ENCODE results near the gene LRCH1. TPM values are rescaled to one million over a fixed set of nuclear protein-coding genes. Genes with fewer than 3 reads are reported as not detected.

LRCH1 gene
- total and polyA plus RNA-seq, 2 experiments from 2014 or later = 3.9 to 9.2 TPM

DNA sequence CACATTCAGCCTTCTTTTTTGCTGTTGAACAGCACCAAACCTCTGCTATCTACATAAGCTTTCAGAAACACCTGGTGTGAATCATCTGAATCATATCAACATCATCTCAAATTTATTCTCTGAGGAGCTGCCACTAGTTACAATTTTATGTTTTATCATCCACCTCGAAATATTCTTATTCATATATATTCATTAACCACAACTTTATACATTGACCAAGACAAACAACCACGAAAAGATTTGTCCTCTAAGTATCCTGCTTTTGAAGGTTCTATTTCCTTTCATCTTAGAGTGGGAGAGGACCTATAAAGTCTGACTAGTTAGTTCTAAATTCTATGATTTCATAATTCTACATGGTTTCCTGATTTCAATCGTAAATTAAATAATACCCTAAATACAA, 225.1 kb downstream of the LRCH1 start:
- Histone ChIP-seq H3K4me1 (ENCODE audit: insufficient read depth) (no peaks in the 10 kb centered on the region), H4K20me1 (replicated peaks; ENCODE audit: insufficient read depth) (no peaks in the 10 kb centered on the region), H3K27ac (ENCODE audit: low read depth) (no peak overlapping the region), H3F3A (replicated peaks; ENCODE audit: low read depth) (no peaks in the 10 kb centered on the region), H3K9me2 (ENCODE audit: insufficient read depth) (no peaks in the 10 kb centered on the region), H3K4me2 (no peak overlapping the region), H2AFZ (no peak overlapping the region), H3K27me3 (ENCODE audit: insufficient read depth) (no peaks in the 10 kb centered on the region), H3K79me2 (replicated peaks; ENCODE audit: insufficient read depth) (no peaks in the 10 kb centered on the region), H3K36me3 (ENCODE audit: insufficient read depth) (peaks cover 11% of the 10 kb centered on the region; the same call in 1 of the 2 replicates), H3K4me3 (no peak overlapping the region)
- H3K4me3 Mint-ChIP-seq = no peak overlapping the region
- H3K27me3 Mint-ChIP-seq (ENCODE audit: insufficient read depth, low read depth, poor library complexity) = no peaks in the 10 kb centered on the region
- TF ChIP-seq EZH2phosphoT487 (IDR thresholded peaks at IDR 0.05; ENCODE audit: unreplicated experiment) = no peak
- TF ChIP-seq CREB1 (CRISPR knock-in tag; IDR thresholded peaks at IDR 0.05; ENCODE audit: low read depth) = no peak
- TF ChIP-seq, protein P1, sequence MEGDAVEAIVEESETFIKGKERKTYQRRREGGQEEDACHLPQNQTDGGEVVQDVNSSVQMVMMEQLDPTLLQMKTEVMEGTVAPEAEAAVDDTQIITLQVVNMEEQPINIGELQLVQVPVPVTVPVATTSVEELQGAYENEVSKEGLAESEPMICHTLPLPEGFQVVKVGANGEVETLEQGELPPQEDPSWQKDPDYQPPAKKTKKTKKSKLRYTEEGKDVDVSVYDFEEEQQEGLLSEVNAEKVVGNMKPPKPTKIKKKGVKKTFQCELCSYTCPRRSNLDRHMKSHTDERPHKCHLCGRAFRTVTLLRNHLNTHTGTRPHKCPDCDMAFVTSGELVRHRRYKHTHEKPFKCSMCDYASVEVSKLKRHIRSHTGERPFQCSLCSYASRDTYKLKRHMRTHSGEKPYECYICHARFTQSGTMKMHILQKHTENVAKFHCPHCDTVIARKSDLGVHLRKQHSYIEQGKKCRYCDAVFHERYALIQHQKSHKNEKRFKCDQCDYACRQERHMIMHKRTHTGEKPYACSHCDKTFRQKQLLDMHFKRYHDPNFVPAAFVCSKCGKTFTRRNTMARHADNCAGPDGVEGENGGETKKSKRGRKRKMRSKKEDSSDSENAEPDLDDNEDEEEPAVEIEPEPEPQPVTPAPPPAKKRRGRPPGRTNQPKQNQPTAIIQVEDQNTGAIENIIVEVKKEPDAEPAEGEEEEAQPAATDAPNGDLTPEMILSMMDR (conservative IDR thresholded peaks at IDR 0.05; ENCODE audit: low read depth in 2 of 2) = no peak
- TF ChIP-seq, protein P2, sequence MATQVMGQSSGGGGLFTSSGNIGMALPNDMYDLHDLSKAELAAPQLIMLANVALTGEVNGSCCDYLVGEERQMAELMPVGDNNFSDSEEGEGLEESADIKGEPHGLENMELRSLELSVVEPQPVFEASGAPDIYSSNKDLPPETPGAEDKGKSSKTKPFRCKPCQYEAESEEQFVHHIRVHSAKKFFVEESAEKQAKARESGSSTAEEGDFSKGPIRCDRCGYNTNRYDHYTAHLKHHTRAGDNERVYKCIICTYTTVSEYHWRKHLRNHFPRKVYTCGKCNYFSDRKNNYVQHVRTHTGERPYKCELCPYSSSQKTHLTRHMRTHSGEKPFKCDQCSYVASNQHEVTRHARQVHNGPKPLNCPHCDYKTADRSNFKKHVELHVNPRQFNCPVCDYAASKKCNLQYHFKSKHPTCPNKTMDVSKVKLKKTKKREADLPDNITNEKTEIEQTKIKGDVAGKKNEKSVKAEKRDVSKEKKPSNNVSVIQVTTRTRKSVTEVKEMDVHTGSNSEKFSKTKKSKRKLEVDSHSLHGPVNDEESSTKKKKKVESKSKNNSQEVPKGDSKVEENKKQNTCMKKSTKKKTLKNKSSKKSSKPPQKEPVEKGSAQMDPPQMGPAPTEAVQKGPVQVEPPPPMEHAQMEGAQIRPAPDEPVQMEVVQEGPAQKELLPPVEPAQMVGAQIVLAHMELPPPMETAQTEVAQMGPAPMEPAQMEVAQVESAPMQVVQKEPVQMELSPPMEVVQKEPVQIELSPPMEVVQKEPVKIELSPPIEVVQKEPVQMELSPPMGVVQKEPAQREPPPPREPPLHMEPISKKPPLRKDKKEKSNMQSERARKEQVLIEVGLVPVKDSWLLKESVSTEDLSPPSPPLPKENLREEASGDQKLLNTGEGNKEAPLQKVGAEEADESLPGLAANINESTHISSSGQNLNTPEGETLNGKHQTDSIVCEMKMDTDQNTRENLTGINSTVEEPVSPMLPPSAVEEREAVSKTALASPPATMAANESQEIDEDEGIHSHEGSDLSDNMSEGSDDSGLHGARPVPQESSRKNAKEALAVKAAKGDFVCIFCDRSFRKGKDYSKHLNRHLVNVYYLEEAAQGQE (IDR thresholded peaks at IDR 0.05; ENCODE audit: unreplicated experiment) = no peak
- no peak for TF ChIP-seq EZH2 (IDR thresholded peaks at IDR 0.05; ENCODE audit: low read depth, unreplicated experiment)
- TF ChIP-seq ZNF114 (CRISPR knock-in tag; IDR thresholded peaks at IDR 0.05) = no peak
- no peak for TF ChIP-seq JUNB (IDR thresholded peaks at IDR 0.05; ENCODE audit: unreplicated experiment)
- no peak for TF ChIP-seq POLR2AphosphoS5 (IDR thresholded peaks at IDR 0.05; ENCODE audit: low read depth)
- TF ChIP-seq, protein P3, sequence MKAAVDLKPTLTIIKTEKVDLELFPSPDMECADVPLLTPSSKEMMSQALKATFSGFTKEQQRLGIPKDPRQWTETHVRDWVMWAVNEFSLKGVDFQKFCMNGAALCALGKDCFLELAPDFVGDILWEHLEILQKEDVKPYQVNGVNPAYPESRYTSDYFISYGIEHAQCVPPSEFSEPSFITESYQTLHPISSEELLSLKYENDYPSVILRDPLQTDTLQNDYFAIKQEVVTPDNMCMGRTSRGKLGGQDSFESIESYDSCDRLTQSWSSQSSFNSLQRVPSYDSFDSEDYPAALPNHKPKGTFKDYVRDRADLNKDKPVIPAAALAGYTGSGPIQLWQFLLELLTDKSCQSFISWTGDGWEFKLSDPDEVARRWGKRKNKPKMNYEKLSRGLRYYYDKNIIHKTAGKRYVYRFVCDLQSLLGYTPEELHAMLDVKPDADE (IDR thresholded peaks at IDR 0.05) = no peak
- no peak for TF ChIP-seq ZNF331 (CRISPR knock-in tag; IDR thresholded peaks at IDR 0.05; ENCODE audit: low read depth)
- no peak for TF ChIP-seq STAT1 (IDR thresholded peaks at IDR 0.05; ENCODE audit: unreplicated experiment)
- TF ChIP-seq, protein P4, sequence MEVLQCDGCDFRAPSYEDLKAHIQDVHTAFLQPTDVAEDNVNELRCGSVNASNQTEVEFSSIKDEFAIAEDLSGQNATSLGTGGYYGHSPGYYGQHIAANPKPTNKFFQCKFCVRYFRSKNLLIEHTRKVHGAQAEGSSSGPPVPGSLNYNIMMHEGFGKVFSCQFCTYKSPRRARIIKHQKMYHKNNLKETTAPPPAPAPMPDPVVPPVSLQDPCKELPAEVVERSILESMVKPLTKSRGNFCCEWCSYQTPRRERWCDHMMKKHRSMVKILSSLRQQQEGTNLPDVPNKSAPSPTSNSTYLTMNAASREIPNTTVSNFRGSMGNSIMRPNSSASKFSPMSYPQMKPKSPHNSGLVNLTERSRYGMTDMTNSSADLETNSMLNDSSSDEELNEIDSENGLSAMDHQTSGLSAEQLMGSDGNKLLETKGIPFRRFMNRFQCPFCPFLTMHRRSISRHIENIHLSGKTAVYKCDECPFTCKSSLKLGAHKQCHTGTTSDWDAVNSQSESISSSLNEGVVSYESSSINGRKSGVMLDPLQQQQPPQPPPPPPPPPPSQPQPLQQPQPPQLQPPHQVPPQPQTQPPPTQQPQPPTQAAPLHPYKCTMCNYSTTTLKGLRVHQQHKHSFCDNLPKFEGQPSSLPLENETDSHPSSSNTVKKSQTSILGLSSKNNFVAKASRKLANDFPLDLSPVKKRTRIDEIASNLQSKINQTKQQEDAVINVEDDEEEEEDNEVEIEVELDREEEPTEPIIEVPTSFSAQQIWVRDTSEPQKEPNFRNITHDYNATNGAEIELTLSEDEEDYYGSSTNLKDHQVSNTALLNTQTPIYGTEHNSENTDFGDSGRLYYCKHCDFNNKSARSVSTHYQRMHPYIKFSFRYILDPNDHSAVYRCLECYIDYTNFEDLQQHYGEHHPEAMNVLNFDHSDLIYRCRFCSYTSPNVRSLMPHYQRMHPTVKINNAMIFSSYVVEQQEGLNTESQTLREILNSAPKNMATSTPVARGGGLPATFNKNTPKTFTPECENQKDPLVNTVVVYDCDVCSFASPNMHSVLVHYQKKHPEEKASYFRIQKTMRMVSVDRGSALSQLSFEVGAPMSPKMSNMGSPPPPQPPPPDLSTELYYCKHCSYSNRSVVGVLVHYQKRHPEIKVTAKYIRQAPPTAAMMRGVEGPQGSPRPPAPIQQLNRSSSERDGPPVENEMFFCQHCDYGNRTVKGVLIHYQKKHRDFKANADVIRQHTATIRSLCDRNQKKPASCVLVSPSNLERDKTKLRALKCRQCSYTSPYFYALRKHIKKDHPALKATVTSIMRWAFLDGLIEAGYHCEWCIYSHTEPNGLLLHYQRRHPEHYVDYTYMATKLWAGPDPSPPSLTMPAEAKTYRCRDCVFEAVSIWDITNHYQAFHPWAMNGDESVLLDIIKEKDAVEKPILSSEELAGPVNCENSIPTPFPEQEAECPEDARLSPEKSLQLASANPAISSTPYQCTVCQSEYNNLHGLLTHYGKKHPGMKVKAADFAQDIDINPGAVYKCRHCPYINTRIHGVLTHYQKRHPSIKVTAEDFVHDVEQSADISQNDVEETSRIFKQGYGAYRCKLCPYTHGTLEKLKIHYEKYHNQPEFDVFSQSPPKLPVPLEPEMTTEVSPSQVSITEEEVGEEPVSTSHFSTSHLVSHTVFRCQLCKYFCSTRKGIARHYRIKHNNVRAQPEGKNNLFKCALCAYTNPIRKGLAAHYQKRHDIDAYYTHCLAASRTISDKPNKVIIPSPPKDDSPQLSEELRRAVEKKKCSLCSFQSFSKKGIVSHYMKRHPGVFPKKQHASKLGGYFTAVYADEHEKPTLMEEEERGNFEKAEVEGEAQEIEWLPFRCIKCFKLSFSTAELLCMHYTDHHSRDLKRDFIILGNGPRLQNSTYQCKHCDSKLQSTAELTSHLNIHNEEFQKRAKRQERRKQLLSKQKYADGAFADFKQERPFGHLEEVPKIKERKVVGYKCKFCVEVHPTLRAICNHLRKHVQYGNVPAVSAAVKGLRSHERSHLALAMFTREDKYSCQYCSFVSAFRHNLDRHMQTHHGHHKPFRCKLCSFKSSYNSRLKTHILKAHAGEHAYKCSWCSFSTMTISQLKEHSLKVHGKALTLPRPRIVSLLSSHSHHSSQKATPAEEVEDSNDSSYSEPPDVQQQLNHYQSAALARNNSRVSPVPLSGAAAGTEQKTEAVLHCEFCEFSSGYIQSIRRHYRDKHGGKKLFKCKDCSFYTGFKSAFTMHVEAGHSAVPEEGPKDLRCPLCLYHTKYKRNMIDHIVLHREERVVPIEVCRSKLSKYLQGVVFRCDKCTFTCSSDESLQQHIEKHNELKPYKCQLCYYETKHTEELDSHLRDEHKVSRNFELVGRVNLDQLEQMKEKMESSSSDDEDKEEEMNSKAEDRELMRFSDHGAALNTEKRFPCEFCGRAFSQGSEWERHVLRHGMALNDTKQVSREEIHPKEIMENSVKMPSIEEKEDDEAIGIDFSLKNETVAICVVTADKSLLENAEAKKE (CRISPR knock-in tag; IDR thresholded peaks at IDR 0.05) = no peak
- no peak for TF ChIP-seq NANOG (IDR thresholded peaks at IDR 0.05; ENCODE audit: borderline replicate concordance)
- H3K27ac Mint-ChIP-seq = no peak overlapping the region
- no peaks in the 10 kb centered on the region for H3K9me3 Mint-ChIP-seq
- H3K4me1 Mint-ChIP-seq = no peaks in the 10 kb centered on the region
- ATAC-seq (no peak), DNase-seq (ENCODE audit: low spot score) (no peak)
- H3K36me3 Mint-ChIP-seq (ENCODE audit: low read depth) = peaks cover 29% of the 10 kb centered on the region; the same call in 2 of the 3 replicates
